Measurements from ENCODE around the gene IP6K3. TPM values are rescaled to one million over a fixed set of nuclear protein-coding genes. Genes with fewer than 3 reads are reported as not detected.

IP6K3 gene
- total RNA-seq, 1 donor: 6.0 TPM

DNA sequence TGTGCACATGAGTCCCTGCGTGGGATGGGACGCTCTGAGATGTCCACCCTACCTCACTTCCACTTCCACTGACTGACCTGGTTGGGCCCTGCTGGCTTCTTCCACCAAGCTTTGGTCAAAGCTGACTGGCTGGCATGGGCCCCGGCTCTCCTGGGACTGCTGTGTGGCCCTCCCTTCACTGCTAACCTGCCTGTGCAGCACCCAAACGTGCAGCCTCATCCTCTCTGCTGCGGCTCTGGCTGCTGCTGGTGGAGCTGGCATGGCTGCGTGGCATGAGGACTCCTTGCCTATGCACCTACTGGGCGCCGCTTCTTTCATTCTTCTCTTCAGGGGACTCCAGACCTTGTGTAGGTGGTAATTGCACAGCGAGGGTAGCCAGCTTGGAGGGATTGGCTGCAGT is 18.7 kb upstream of the IP6K3 start:
- no peak for DNase-seq (ENCODE audit: low read depth)
- TF ChIP-seq, protein P1, sequence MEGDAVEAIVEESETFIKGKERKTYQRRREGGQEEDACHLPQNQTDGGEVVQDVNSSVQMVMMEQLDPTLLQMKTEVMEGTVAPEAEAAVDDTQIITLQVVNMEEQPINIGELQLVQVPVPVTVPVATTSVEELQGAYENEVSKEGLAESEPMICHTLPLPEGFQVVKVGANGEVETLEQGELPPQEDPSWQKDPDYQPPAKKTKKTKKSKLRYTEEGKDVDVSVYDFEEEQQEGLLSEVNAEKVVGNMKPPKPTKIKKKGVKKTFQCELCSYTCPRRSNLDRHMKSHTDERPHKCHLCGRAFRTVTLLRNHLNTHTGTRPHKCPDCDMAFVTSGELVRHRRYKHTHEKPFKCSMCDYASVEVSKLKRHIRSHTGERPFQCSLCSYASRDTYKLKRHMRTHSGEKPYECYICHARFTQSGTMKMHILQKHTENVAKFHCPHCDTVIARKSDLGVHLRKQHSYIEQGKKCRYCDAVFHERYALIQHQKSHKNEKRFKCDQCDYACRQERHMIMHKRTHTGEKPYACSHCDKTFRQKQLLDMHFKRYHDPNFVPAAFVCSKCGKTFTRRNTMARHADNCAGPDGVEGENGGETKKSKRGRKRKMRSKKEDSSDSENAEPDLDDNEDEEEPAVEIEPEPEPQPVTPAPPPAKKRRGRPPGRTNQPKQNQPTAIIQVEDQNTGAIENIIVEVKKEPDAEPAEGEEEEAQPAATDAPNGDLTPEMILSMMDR (IDR thresholded peaks at IDR 0.05; ENCODE audit: insufficient read depth, low read depth, low read length): no peak
- H3K4me3 ChIP-seq (ENCODE audit: low read depth, low read length): no peak overlapping the region

DNA sequence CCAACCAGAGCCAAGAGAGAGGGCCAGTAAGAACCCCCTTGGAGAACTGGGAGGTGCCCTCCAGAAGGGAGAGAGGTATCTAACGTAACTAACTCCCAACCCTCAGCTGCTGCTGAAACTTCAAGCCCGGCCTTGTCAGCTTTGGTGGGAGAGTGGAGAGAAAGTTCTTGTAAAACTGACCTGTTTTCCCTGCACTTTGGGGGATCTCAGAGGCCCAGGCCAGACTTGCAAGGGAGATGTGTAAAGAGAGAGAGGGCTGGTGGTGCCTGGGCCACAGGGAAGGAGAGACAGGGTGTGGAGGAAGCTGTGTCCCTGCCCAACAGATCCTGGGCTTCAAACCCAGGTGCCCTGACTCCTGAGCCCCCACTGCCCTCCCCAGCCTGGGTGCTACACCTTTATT is 17.3 kb upstream of the IP6K3 start:
- DNase-seq (ENCODE audit: low read depth): no peak
- H3K4me3 ChIP-seq (ENCODE audit: low read depth, low read length): no peak overlapping the region

DNA sequence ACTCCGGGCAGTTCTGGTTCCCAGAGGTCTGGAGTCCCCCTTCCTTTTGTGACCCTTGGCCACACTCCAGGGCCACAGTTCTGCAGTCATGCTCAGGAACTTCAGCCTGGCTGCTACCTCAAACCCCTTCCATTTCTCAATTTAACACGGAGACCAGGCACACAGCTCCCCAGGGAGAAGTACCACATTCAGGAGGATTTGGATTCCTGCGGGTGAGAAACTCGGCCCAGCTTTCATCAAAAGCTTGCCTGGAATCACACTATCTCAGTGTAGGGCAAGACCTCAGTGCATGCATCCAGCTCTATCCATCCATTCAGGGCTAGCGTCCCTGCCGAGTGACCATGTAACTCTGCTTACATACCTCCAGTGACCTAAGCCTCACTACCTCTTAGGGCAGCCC is 16.8 kb upstream of the IP6K3 start:
- no peak overlapping the region for H3K4me3 ChIP-seq (ENCODE audit: low read depth, low read length)
- no peak for DNase-seq (ENCODE audit: low read depth)
- TF ChIP-seq, protein P1 (IDR thresholded peaks at IDR 0.05; ENCODE audit: insufficient read depth, low read depth, low read length): no peak

More for the DNA sequence above, 17.3 kb upstream of the IP6K3 start:
- TF ChIP-seq, protein P1 (IDR thresholded peaks at IDR 0.05; ENCODE audit: insufficient read depth, low read depth, low read length): no peak

DNA sequence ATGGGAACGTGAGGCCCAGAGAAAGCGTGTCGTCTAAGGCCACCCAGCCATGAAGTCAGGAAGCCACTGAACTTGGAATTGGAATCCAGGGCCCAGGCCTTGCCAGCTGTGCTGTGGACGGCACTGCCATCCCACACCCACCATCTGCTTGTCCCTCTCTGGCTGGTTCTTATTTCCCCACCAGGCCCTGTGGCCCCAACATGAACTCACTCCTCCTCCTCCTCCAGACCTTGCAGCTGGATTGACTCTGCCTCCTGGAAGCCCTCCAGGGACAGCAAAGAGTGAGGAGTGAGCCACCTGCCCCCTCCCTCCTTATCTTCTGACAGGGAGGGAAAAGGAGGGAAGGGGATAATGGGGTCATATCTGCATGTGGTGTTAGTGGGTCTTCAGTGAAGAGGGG is 16.0 kb upstream of the IP6K3 start:
- DNase-seq (ENCODE audit: low read depth): peak; percentile 21
- TF ChIP-seq, protein P1 (IDR thresholded peaks at IDR 0.05; ENCODE audit: insufficient read depth, low read depth, low read length): no peak
- H3K4me3 ChIP-seq (ENCODE audit: low read depth, low read length): no peak overlapping the region

DNA sequence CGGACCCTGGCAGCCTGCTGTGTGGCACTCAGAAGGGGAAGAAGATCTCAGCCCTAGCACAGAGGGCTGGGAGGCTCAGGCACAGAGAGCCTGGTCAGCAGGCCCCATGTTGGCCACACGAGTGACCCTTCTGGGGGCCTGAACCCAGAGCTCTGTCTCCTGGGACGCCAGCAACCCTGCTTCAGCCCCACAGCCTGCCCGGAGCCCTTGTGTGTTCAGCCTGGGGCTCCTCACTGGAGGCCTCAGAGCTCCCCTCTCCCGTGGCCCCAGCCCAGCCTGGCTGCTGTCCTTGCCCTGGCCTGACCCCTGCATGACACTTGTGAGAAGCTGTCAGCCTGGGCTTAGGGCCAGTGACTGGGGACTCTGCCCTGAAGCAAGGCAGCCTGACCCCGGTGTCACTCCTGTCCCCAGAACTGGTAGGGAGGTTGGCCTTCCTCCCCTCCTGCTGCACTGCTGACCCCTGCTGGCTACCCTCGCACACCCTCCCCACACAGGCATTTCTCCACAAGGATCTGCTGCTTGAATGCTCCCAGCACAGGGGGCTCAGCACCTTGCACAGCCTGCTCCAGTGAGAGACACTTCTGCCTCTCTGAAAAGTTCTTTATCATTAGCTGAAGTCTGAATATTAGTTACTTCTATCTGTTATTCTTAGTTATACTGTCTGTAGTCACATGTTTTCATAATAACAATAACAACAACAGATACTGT is 15.4 kb upstream of the IP6K3 start:
- no peak overlapping the region for H3K4me3 ChIP-seq (ENCODE audit: low read depth, low read length)
- peak; percentile 63 for DNase-seq (ENCODE audit: low read depth)
- TF ChIP-seq, protein P1 (IDR thresholded peaks at IDR 0.05; ENCODE audit: insufficient read depth, low read depth, low read length): peak; percentile 83

DNA sequence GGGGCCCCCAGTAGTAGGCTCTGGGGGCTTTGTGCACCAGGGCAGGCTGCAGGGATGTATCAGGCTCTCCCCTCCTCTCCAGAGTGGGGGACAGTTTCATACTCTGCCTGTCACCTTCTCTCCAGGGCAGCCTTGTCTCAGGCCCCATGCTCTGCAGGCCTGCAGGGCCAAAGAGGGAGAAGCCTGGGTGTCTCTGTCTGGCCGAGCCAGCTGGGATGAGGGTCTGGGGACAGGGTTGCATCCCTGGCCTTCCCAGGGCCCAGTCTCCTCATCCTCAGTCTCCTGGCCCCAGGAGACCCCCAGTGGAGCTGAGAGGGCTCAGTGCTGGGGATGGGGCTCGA is 14.8 kb upstream of the IP6K3 start:
- DNase-seq (ENCODE audit: low read depth): no peak
- H3K4me3 ChIP-seq (ENCODE audit: low read depth, low read length): no peak overlapping the region
- TF ChIP-seq, protein P1 (IDR thresholded peaks at IDR 0.05; ENCODE audit: insufficient read depth, low read depth, low read length): no peak

All from fibroblast of villous mesenchyme (primary cell).